Neural progenitor cell (in vitro differentiated cells): Measurements from ENCODE around the gene SPSB1.

Experiments used
- CTCF ChIP-seq: fragments of 200-600 bp; sonication (generic); IDR thresholded peaks from 2 replicates; pipeline ENCODE4 v1.5.1; 2017; ENCODE audit warnings: antibody characterized with exemption, mild to moderate bottlenecking
- EZH2 ChIP-seq: fragments of 200-600 bp; sonication (generic); IDR thresholded peaks from 2 replicates; pipeline ENCODE4 v1.6.1; 2017; ENCODE audit warnings: antibody characterized with exemption, mild to moderate bottlenecking, moderate library complexity
- EZH2phosphoT487 ChIP-seq: fragments of 200-600 bp; sonication (generic); IDR thresholded peaks from 2 replicates; pipeline ENCODE4 v1.6.1; 2017; ENCODE audit warnings: antibody characterized with exemption

GRCh38 chr1:9371391-9371935 is 78.8 kb downstream of the SPSB1 start:
- TF ChIP-seq CTCF (no peak), EZH2phosphoT487 (no peak), EZH2 (no peak)
